DOHH2 (cell line): ENCODE results near the gene SPOUT1.

Experiments
- EZH2phosphoT487 ChIP-seq: fragments of 200-600 bp; sonication (generic); IDR thresholded peaks from 2 replicates; pipeline ENCODE4 v1.6.1; 2017; ENCODE audit warnings: borderline replicate concordance, mild to moderate bottlenecking, antibody characterized with exemption, low read length, moderate library complexity, mixed read lengths
- TF ChIP-seq, protein P1 (sequence below): fragments of 200-600 bp; sonication (generic); IDR thresholded peaks from one replicate; pipeline ENCODE4 v1.5.1; 2014; ENCODE audit warnings: antibody characterized with exemption, mild to moderate bottlenecking, low read depth, low read length; ENCODE audit not compliant: poor library complexity, severe bottlenecking

DNA sequence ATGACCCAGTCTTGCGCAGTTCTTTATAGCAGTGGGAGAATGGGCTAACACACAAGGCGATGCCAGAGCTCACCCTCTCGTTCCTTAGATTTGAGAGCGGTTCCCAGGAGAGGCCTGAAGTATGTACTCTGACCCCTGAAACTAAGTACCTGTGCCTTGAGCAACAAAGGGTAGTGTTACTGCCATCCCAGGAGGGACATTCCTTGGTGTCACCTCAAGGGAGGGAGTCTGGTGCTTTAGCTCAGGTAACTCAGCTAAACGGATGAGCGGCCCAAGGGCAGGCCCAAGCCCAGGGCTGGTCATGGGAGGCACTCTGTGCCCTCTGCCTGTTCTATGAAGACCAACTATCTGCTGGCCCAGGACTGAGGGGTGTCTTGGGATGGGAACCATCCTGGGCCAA lies 31.9 kb upstream of the SPOUT1 start:
- TF ChIP-seq, protein P1, sequence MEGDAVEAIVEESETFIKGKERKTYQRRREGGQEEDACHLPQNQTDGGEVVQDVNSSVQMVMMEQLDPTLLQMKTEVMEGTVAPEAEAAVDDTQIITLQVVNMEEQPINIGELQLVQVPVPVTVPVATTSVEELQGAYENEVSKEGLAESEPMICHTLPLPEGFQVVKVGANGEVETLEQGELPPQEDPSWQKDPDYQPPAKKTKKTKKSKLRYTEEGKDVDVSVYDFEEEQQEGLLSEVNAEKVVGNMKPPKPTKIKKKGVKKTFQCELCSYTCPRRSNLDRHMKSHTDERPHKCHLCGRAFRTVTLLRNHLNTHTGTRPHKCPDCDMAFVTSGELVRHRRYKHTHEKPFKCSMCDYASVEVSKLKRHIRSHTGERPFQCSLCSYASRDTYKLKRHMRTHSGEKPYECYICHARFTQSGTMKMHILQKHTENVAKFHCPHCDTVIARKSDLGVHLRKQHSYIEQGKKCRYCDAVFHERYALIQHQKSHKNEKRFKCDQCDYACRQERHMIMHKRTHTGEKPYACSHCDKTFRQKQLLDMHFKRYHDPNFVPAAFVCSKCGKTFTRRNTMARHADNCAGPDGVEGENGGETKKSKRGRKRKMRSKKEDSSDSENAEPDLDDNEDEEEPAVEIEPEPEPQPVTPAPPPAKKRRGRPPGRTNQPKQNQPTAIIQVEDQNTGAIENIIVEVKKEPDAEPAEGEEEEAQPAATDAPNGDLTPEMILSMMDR: no peak
- TF ChIP-seq EZH2phosphoT487: no peak
